ENCODE results near the gene MTCL1.

The MTCL1 gene

GRCh38 chr18:8705238-8705960, at the start of gene MTCL1:
TSS of gene MTCL1 (plus strand) at chr18:8705556. CDS start at chr18:8705661, 105 bp downstream.
- no peak for DNase-seq (ENCODE audit: low read depth)

GRCh38 chr18:8656232-8656631, 49.1 kb upstream of the MTCL1 start:
- DNase-seq (ENCODE audit: low read depth), result no peak

- no peak for DNase-seq (ENCODE audit: low read depth)
Observed at GRCh38 chr18:8657050-8657820, 48.1 kb upstream of the MTCL1 start.

- DNase-seq (ENCODE audit: low read depth), result peak; percentile 39
Observed at GRCh38 chr18:8657873-8658470, 47.4 kb upstream of the MTCL1 start.

GRCh38 chr18:8658858-8659485, 46.4 kb upstream of the MTCL1 start:
- no peak for DNase-seq (ENCODE audit: low read depth)

GRCh38 chr18:8659609-8660242, 45.6 kb upstream of the MTCL1 start:
- no peak for DNase-seq (ENCODE audit: low read depth)

GRCh38 chr18:8660316-8660715, 45.0 kb upstream of the MTCL1 start:
- no peak for DNase-seq (ENCODE audit: low read depth)

- no peak for DNase-seq (ENCODE audit: low read depth)
Observed at GRCh38 chr18:8661754-8662559, 43.4 kb upstream of the MTCL1 start.

- DNase-seq (ENCODE audit: low read depth), result no peak
Observed at GRCh38 chr18:8662560-8663255, 42.6 kb upstream of the MTCL1 start.

GRCh38 chr18:8667846-8668245, 37.5 kb upstream of the MTCL1 start:
- no peak for DNase-seq (ENCODE audit: low read depth)

- DNase-seq (ENCODE audit: low read depth), result no peak
Observed at GRCh38 chr18:8668381-8668780, 37.0 kb upstream of the MTCL1 start.

GRCh38 chr18:8669571-8669970, 35.8 kb upstream of the MTCL1 start:
- no peak for DNase-seq (ENCODE audit: low read depth)

GRCh38 chr18:8673256-8674209, 31.8 kb upstream of the MTCL1 start:
- DNase-seq (ENCODE audit: low read depth), result no peak

- DNase-seq (ENCODE audit: low read depth), result no peak
Observed at GRCh38 chr18:8675057-8675456, 30.3 kb upstream of the MTCL1 start.

GRCh38 chr18:8681196-8681595, 24.2 kb upstream of the MTCL1 start:
- DNase-seq (ENCODE audit: low read depth), result no peak

- no peak for DNase-seq (ENCODE audit: low read depth)
Observed at GRCh38 chr18:8684577-8684976, 20.8 kb upstream of the MTCL1 start.

- peak; percentile 28 for DNase-seq (ENCODE audit: low read depth)
Observed at GRCh38 chr18:8685141-8685913, 20.0 kb upstream of the MTCL1 start.

GRCh38 chr18:8685914-8686216, 19.5 kb upstream of the MTCL1 start:
- DNase-seq (ENCODE audit: low read depth), result no peak

GRCh38 chr18:8686611-8687010, 18.7 kb upstream of the MTCL1 start:
- no peak for DNase-seq (ENCODE audit: low read depth)

Measured in fibroblast of the conjunctiva (primary cell).